Globus pallidus (tissue), 1 donor: Measurements from ENCODE around the gene LYRM1.
"Not testable (repeated sequence)": the region's sequence is repeated elsewhere in the genome, so short reads cannot be mapped to it uniquely, and the experiment has no call there.

Experiments used
- DNase-seq: peaks from one replicate; pipeline ENCODE4 v3.0.0-alpha.2; 2015; ENCODE audit warnings: low spot score

The LYRM1 gene, protein sequence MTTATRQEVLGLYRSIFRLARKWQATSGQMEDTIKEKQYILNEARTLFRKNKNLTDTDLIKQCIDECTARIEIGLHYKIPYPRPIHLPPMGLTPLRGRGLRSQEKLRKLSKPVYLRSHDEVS

GRCh38 chr16:20900299-20901067 is at the start of gene LYRM1, which contains the start of gene DCUN1D3:
LYRM1 (plus strand) TSS chr16:20900771; CDS start chr16:20915556, 14,785 bp downstream.
DCUN1D3 (minus strand) TSS chr16:20900358; CDS start chr16:20862538, 37,820 bp downstream.
- DNase-seq: peak; percentile 98

DNA sequence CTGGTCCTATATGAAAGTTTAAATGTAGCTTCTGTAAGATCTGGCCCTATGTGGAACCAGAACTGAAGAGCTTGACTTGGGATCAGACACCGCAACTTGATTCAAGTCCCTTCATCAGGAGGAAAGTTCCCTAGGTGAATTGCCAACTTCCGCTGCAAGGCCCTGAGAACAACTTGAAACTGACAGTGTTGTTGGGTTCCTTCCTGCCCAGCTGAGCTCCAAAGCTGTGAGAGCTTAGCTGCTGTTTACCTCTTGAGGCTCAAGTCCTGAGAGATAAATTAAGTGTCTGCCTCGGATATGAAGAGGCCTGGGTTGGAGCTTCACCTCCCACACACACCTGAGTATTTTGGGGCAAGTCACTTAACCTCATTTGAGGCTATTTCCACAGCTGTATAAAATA is 49.6 kb upstream of the LYRM1 start:
- DNase-seq: no peak

DNA sequence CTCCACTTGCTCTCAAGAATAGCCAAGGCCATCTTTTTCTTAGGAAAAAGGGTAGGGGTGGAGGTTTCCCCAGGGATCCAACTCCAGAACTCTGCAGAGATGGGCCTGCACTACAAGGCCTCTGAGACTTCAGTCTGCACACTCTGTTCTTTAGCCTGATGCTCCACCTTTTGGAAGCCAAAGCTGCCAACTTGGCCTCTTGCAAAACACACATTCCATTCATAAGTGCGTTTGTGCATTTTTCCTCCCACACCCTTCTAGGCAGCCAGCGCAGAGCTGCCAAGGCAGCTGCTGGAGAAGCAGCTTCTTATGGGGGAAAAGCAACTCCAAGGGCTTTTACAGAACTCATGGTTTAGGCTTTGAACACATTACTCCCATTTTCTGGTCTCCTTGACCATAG is 49.0 kb upstream of the LYRM1 start:
- DNase-seq: no peak

DNA sequence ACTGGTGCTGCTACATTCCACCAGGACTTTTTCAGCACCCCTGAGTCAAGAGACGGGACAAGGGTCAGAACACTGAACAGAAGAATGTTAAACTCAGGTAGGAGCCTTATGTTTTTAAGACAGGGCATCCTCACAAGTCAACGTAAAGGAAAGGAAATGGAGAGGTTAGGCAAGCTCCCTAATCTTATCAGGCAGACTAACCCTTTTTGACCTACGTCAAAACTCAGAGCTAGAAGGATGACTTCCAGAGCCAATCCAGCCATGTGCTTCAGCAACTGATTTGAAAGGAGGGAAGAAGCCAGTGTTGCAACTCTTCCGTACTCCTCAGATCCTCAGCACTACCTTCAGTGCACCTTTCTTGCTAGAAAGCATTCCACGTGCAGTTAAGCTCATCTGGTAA is 47.4 kb upstream of the LYRM1 start:
- DNase-seq: no peak

DNA sequence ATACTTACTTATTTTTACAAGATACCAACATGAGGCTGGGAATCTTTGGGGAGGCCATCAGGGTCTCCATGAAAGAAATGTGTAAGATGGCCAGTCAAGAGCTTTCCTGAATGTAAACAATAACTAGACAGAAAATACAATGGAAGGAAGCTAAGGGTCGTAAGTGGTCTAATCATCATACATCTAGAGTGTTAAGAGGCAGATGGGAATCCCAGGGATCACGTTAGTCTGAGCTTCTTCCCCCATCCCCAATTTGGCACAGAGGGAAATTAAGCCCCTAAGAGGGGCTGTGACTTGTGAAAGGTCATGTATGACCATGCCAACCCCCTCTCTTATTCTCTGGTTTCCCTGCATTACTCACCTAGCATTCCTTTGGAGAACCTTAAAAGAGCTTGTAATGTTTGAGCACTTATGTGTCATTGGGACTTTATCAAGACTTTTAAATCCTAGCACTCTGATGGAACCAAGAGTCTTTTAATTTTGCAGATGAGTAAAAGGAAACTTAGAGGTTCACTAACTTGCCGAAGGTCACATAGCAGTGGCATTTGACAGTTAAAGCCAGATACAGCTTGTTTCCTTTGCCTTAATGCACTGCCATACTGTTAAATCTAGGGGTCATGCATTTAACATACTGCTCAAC is 46.5 kb upstream of the LYRM1 start:
- DNase-seq: no peak

GRCh38 chr16:20854963-20855362 is 45.6 kb upstream of the LYRM1 start:
- no peak for DNase-seq

DNA sequence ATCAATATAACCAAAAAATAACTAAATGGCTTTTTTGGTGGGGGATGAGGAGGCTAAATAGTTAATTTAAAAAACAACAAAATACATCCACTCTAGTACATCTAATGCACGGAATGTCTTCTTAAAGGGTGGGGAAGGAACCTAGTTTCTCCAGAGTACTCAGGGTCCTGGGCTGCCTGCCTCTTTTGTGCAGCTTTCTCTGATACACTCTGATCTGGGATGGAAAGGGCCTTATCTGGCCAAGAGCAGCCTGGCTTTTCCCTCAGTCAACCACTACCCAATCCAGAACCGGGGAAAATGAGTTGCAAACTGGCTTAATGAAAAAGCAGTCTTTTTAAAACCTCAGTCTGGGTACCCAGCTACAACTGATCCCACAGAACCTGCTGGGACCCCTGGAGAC is 43.3 kb upstream of the LYRM1 start:
- DNase-seq: no peak

- DNase-seq: no peak
These were observed 41.3 kb upstream of the LYRM1 start for GRCh38 chr16:20859229-20859628.

- no peak for DNase-seq
These were observed 40.9 kb upstream of the LYRM1 start for GRCh38 chr16:20859699-20860098.

GRCh38 chr16:20860361-20860760 is 40.2 kb upstream of the LYRM1 start:
- DNase-seq: peak; percentile 33

GRCh38 chr16:20860995-20861394 is 39.6 kb upstream of the LYRM1 start:
- DNase-seq: not testable (repeated sequence)

DNA sequence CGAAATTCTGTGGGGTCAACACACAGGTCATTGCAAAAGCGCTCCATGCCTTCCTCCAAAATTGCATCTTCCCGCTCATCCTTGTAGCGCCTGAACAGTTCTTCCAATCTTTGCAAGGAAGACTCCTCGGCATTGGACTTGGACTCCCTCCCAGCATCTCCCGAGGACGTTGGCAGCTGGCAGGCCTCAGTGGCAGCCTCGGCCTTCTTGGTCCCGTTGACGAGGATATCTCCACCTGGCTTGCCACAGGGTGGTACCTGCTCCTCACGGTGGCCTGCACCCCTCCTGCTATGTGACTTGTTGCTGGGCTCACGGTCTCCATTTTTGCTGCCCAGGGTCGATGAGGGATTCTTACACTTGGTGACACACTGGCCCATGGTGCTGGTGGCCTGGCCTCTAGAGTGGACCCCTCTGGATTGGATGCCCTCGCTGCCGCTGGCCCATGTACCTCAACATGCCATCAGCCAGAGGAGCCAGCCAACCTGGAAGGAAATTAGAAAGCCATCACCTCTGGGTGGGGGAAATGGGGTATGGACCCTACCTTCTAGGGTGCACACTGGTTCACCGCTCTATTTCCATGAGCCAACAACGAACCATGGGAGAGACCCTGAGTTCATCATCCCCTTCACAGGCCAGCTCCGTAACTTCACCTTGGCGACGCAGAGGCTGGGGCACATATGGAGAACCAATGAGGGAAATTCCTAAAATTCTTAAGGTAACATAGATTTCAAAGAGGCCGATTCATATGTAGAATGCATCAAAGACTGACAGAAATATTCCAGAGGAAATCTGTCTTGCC is 38.2 kb upstream of the LYRM1 start:
- DNase-seq: no peak

DNA sequence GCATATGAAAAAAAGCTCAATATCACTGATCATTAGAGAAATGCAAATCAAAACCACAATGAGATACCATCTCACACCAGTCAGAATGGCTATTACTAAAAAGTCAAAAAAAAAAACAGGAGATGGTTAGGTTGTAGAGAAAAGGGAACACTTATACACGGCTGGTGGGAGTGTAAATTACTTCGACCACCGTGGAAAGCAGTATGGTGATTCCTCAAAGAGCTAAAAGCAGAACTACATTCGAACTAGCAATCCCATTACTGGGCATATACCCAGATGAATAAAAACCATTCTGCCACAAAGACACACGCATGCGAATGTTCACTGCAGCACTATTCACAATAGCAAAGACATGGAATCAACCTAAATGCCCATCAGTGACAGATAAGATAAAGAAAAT is 36.2 kb upstream of the LYRM1 start:
- DNase-seq: not testable (repeated sequence)

GRCh38 chr16:20865420-20866131 is 35.0 kb upstream of the LYRM1 start:
- no peak for DNase-seq

- no peak for DNase-seq
These were observed 34.3 kb upstream of the LYRM1 start for GRCh38 chr16:20866145-20866772.

GRCh38 chr16:20866801-20867200 is 33.8 kb upstream of the LYRM1 start:
- DNase-seq: no peak

- DNase-seq: no peak
These were observed 33.0 kb upstream of the LYRM1 start for GRCh38 chr16:20867585-20867984.

DNA sequence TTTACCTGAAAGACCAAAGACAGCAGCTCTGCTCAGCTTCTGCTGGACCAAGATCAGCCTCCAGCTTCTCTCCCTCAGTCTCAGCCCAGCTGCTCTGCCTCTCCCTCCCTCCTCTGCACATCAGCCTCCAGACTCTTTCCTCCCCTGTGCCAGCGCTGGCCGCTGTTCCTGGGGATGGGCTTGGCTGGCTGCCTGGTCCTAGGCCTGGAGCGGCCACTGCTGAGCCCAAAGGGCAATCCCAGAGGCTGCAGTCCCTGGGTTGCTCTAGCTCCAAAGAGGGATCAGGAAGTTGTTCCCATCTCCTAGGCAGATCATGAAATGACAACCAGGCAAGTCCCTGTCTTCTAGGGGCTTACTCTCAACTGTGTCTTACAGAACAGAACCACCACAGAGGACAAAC is 31.7 kb upstream of the LYRM1 start:
- DNase-seq: peak; percentile 91

- DNase-seq: no peak
These were observed 30.3 kb upstream of the LYRM1 start for GRCh38 chr16:20870122-20870820.

- no peak for DNase-seq
These were observed 29.3 kb upstream of the LYRM1 start for GRCh38 chr16:20871258-20871657.
